IPS-20b (cell line): ENCODE results near the gene PTPRE.

ENCODE experiments used
- H3K27ac ChIP-seq: one replicate; pipeline ENCODE4 v1.5.1; 2013; ENCODE audit warnings: low read length
- H3K27me3 ChIP-seq: 2 replicates; pipeline ENCODE4 v1.6.1; 2013; ENCODE audit warnings: mild to moderate bottlenecking, low read length, inconsistent platforms; ENCODE audit not compliant: insufficient read depth
- H3K36me3 ChIP-seq: 2 replicates; pipeline ENCODE4 v1.6.1; 2013; ENCODE audit warnings: low read depth, mild to moderate bottlenecking, inconsistent platforms, low read length, moderate library complexity; ENCODE audit not compliant: insufficient read depth
- H3K4me1 ChIP-seq: 2 replicates; pipeline ENCODE4 v1.6.1; 2013; ENCODE audit warnings: mild to moderate bottlenecking, control low read depth, inconsistent platforms, low read length, moderate library complexity; ENCODE audit not compliant: insufficient read depth
- H3K4me3 ChIP-seq: 2 replicates; pipeline ENCODE4 v1.5.1; 2013; ENCODE audit warnings: mild to moderate bottlenecking, low read length, inconsistent platforms
- H3K9ac ChIP-seq: 2 replicates; pipeline ENCODE4 v1.6.1; 2013; ENCODE audit warnings: low read depth, mild to moderate bottlenecking, inconsistent platforms, low read length, moderate library complexity
- H3K9me3 ChIP-seq: 2 replicates; pipeline ENCODE4 v1.6.1; 2013; ENCODE audit warnings: mild to moderate bottlenecking, low read depth, low read length, inconsistent platforms; ENCODE audit not compliant: insufficient read depth

The PTPRE gene

DNA sequence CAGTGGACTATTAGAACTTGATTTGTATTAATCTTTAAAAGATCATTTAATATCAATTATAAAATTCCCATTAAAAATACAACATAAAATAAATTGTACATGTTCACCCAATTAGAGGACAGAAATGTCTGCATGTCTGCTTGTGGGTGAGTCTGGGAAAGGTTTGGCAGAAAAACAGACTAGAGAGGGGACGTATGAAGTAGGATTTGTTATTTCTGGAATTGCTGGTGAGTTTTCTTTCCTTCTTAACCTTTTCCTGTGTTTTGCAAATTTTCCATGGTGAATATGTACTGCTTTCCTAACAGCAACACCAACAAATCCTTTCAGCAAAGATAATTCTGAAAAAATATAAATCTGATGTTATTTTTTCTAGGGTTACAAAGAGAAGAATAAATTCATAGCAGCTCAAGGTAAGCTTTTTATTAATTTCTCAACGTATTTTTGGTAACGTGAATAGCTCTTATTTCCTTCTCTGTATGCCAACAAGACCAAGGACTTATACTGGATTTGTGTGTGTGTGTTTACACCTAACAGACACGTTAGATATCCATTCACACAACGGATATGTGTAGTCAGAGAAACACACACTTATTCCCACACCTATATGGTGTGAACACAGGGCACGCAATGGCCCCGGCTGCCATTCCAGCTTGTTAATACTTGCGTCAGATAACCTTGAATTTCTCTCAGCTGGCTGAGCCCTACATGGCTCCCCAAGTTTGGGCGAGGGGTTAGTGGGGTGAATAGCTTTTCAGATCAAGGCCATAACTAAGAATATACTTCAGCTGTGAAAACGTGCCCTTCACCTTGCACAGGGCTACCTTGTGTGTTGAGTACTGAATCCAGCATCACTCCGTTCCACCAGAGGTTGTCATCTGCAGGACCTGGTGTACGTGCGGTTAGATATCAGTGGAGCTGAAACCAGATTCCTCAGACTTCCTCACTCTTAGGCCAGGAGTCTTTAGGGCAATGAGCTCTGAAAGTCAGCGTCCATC is 154.7 kb downstream of the PTPRE start:
- no peak overlapping the region for H3K27ac ChIP-seq
- no peaks in the 10 kb centered on the region for H3K36me3 ChIP-seq
- H3K9me3 ChIP-seq, result no peaks in the 10 kb centered on the region
- peaks cover 8% of the 10 kb centered on the region; the same call in 1 of the 2 replicates for H3K4me1 ChIP-seq
- no peak overlapping the region for H3K4me3 ChIP-seq
- no peaks in the 10 kb centered on the region for H3K27me3 ChIP-seq
- no peak overlapping the region for H3K9ac ChIP-seq

DNA sequence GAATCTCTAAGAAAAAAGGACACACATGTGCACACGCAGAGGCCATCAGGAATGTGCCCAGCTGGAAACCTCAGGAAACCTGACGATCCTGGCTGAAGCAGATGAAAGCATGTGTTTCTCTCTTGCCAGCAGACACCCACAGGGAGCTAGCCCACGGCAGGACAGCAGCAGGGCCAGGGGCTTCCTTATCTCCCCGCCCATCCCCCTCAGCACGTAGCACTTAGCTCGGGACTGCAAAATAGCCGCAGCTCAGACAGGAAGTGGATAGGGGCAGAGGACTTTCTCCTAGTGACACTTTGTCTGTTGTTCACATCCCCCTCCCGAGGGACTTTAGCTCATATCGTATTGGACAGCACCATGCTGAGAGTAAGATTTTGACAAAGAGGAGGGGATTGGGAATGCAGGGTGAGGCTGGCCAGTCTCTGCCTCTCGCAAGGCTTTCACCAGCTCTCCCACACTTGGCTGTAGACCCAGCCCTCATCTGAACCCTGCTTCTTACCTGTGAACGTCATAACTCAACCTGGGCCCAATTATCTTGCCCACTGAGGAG is 155.5 kb downstream of the PTPRE start:
- Histone ChIP-seq H3K36me3 (no peaks in the 10 kb centered on the region), H3K4me3 (no peak overlapping the region), H3K9me3 (no peaks in the 10 kb centered on the region), H3K4me1 (peaks cover 8% of the 10 kb centered on the region; the same call in 1 of the 2 replicates), H3K9ac (no peak overlapping the region), H3K27me3 (no peaks in the 10 kb centered on the region), H3K27ac (no peak overlapping the region)

- Histone ChIP-seq H3K4me3 (no peak overlapping the region), H3K36me3 (no peaks in the 10 kb centered on the region), H3K9me3 (no peaks in the 10 kb centered on the region), H3K9ac (no peak overlapping the region), H3K27me3 (no peaks in the 10 kb centered on the region), H3K4me1 (peaks cover 8% of the 10 kb centered on the region; the same call in 1 of the 2 replicates), H3K27ac (no peak overlapping the region)
These were observed 156.1 kb downstream of the PTPRE start for GRCh38 chr10:128062881-128063563.

DNA sequence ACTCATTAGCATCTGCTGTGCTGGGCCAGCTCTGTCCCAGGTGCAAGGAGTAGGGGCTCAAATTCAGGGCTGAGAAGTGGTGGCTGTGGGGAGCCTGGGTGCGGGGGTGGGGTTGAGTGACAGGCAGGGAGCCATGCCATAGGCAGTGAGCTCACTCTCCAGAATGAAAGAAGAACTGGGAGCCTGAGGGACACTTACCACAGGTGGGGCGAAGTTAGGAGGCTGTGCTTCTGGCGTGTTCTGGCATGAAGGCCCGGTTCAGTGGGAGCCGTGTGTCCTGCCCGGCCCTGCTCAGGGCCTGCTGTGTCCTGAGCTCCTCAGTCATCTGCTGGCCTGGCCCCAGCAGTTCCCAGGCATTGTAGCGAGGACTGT is 156.8 kb downstream of the PTPRE start:
- Histone ChIP-seq H3K27me3 (no peaks in the 10 kb centered on the region), H3K36me3 (no peaks in the 10 kb centered on the region), H3K9ac (no peak overlapping the region), H3K9me3 (no peaks in the 10 kb centered on the region), H3K4me3 (no peak overlapping the region), H3K27ac (no peak overlapping the region), H3K4me1 (peaks cover 8% of the 10 kb centered on the region; the same call in 1 of the 2 replicates)

- Histone ChIP-seq H3K4me1 (peaks cover 8% of the 10 kb centered on the region; the same call in 1 of the 2 replicates), H3K9ac (no peak overlapping the region), H3K4me3 (no peak overlapping the region), H3K9me3 (no peaks in the 10 kb centered on the region), H3K27me3 (no peaks in the 10 kb centered on the region), H3K27ac (no peak overlapping the region), H3K36me3 (no peaks in the 10 kb centered on the region)
These were observed 157.4 kb downstream of the PTPRE start for GRCh38 chr10:128064108-128064969.

- H3K4me1 ChIP-seq, result peaks cover 8% of the 10 kb centered on the region; the same call in 1 of the 2 replicates
- no peak overlapping the region for H3K4me3 ChIP-seq
- no peaks in the 10 kb centered on the region for H3K36me3 ChIP-seq
- H3K27ac ChIP-seq, result no peak overlapping the region
- no peak overlapping the region for H3K9ac ChIP-seq
- peaks cover 5% of the 10 kb centered on the region; the same call in 1 of the 2 replicates for H3K27me3 ChIP-seq
- no peaks in the 10 kb centered on the region for H3K9me3 ChIP-seq
These were observed 158.2 kb downstream of the PTPRE start for GRCh38 chr10:128064970-128065580.

DNA sequence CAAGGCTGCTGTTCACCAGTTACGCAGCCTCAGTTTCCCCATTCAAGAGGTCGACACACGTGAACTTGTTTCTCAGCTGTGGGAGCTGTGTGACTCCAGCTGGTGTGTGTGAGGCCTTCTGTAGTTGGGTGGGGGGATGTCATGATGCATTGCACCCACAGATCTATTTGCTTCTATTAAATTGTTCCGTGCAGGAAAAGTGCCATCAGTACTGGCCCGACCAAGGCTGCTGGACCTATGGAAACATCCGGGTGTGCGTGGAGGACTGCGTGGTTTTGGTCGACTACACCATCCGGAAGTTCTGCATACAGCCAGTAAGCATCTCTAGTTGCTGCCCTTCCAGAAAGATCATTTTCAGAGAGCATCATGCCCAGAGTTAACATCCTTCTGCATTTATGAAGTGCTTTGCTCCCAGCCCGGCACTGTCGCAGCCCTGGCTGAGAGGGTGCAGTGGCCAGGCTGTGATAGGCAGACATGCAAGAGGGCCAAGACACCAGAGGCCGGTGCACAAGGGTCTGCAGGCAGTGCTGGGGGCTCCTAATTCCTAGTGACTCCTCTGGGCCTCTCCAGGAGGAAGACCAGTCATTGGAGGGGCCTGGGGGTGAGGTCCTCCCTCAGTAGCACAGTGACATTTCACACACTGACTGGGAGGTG is 159.1 kb downstream of the PTPRE start:
- peaks cover 10% of the 10 kb centered on the region; the same call in 1 of the 2 replicates for H3K27me3 ChIP-seq
- no peak overlapping the region for H3K27ac ChIP-seq
- H3K9ac ChIP-seq, result no peak overlapping the region
- H3K4me3 ChIP-seq, result no peak overlapping the region
- H3K9me3 ChIP-seq, result no peaks in the 10 kb centered on the region
- no peaks in the 10 kb centered on the region for H3K36me3 ChIP-seq
- H3K4me1 ChIP-seq, result peaks cover 8% of the 10 kb centered on the region; the same call in 1 of the 2 replicates

DNA sequence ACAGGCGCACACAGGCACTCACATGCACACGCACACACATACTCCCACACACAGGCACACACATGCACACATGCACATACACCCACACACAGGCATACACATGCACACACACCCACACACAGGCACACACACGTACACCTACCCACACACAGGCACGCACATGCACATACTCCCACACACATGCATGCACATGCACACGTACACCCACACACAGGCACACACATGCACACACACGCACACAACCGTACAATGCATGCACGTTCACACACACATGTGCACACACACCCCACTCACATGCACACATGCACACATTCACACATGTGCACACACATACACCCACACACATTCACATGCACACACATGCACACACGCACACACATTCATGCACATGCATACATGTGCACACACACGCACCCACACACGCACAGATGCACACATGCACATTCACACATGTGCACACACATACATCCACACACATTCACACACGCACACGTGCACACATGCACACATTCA is 160.0 kb downstream of the PTPRE start:
- H3K9ac ChIP-seq, result no peak overlapping the region
- H3K27ac ChIP-seq, result no peak overlapping the region
- no peak overlapping the region for H3K4me3 ChIP-seq
- peaks cover 10% of the 10 kb centered on the region; the same call in 1 of the 2 replicates for H3K27me3 ChIP-seq
- no peaks in the 10 kb centered on the region for H3K36me3 ChIP-seq
- no peaks in the 10 kb centered on the region for H3K9me3 ChIP-seq
- peaks cover 8% of the 10 kb centered on the region; the same call in 1 of the 2 replicates for H3K4me1 ChIP-seq

DNA sequence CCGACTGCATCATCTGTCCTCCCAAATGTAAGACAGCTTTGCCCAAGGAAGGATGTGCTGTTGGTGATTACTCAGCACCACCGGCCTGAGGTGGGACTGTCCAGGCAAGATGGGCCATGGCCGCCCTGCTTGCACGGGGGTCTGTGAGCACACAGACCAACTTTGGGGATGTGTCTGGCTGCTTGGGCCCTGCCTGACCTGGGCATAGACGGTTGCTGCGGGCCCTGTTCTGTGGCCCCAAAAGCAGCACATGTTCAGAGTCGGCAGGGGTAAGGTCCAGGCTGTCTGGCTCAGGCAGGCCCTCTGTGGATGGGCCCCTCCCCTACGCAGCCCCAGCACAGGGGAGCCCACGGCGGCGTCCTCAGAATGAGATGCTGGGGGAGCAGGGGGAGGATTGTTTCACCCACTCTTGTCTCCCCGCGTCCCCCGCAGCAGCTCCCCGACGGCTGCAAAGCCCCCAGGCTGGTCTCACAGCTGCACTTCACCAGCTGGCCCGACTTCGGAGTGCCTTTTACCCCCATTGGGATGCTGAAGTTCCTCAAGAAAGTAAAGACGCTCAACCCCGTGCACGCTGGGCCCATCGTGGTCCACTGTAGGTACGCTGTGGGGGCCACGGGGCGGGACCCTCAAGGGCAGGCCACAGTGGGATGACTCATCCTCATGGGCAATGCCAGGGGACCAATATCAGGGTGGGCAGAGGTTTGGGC is 160.9 kb downstream of the PTPRE start:
- H3K9me3 ChIP-seq, result no peaks in the 10 kb centered on the region
- H3K4me1 ChIP-seq, result peaks cover 8% of the 10 kb centered on the region; the same call in 1 of the 2 replicates
- no peaks in the 10 kb centered on the region for H3K36me3 ChIP-seq
- no peak overlapping the region for H3K4me3 ChIP-seq
- peaks cover 10% of the 10 kb centered on the region; the same call in 1 of the 2 replicates for H3K27me3 ChIP-seq
- H3K9ac ChIP-seq, result no peak overlapping the region
- no peak overlapping the region for H3K27ac ChIP-seq
